OCI-LY7 (cell line): ENCODE measurements around the gene CACNG8. TPM values are rescaled to one million over a fixed set of nuclear protein-coding genes. Genes with fewer than 3 reads are reported as not detected.

ENCODE experiments used
- BruUV-seq: library from RNA; stranded (reverse); fragments of 400-500 nt; replicated peaks from 2 replicates; lab custom pipeline; 2021; lab: Mats Ljungman, UMichigan
- CTCF ChIA-PET: fragments of 300-600 bp; sonication (Branson Sonifier 250); formaldehyde crosslinking; loops from one replicate; lab custom pipeline; 2022; ENCODE audit warnings: antibody characterized with exemption; ENCODE audit not compliant: unreplicated experiment; lab: Charles Lee
- POLR2A ChIA-PET: fragments of 300-600 bp; sonication (Branson Sonifier 250); formaldehyde crosslinking; loops from one replicate; lab custom pipeline; 2022; ENCODE audit warnings: antibody characterized with exemption; lab: Charles Lee
- DNase-seq: peaks from one replicate; pipeline ENCODE4 v3.0.0-alpha.2; 2015; ENCODE audit warnings: low spot score
- H2AFZ ChIP-seq: fragments of 200-600 bp; sonication (generic), shearing (Covaris generic); 2 replicates; pipeline ENCODE4 v1.6.1; 2014; ENCODE audit warnings: mild to moderate bottlenecking, antibody characterized with exemption, low read length, moderate library complexity
- H3K27ac ChIP-seq: fragments of 200-600 bp; sonication (generic); 2 replicates; pipeline ENCODE4 v1.5.1; 2014; ENCODE audit warnings: mixed run types, low read depth, mild to moderate bottlenecking, moderate library complexity, low read length, inconsistent platforms; ENCODE audit not compliant: poor library complexity, severe bottlenecking
- H3K36me3 ChIP-seq: fragments of 200-600 bp; sonication (generic); 2 replicates; pipeline ENCODE4 v1.6.1; 2014; ENCODE audit warnings: mild to moderate bottlenecking, antibody characterized with exemption, low read length, moderate library complexity, mixed read lengths; ENCODE audit not compliant: insufficient read depth
- H3K4me1 ChIP-seq: fragments of 200-600 bp; sonication (generic); 2 replicates; pipeline ENCODE4 v1.5.1; 2014; ENCODE audit warnings: mild to moderate bottlenecking, low read length; ENCODE audit not compliant: insufficient read depth, poor library complexity, severe bottlenecking
- H3K4me2 ChIP-seq: fragments of 200-600 bp; sonication (generic); 2 replicates; pipeline ENCODE4 v1.6.1; 2014; ENCODE audit warnings: mild to moderate bottlenecking, low read length
- H3K4me3 ChIP-seq: fragments of 200-600 bp; sonication (generic); 2 replicates; pipeline ENCODE4 v1.5.1; 2014; ENCODE audit warnings: mild to moderate bottlenecking, low read depth, low read length; ENCODE audit not compliant: poor library complexity, severe bottlenecking
- H3K79me2 ChIP-seq: fragments of 200-600 bp; sonication (generic); 2 replicates; pipeline ENCODE4 v1.6.1; 2016; ENCODE audit warnings: low read depth, mild to moderate bottlenecking, low read length, moderate library complexity, mixed read lengths; ENCODE audit not compliant: insufficient read depth
- H3K9me2 ChIP-seq: fragments of 200-600 bp; sonication (generic); 2 replicates; pipeline ENCODE4 v1.6.1; 2016; ENCODE audit warnings: mild to moderate bottlenecking, low read length, mixed read lengths; ENCODE audit not compliant: insufficient read depth
- H3K9me3 ChIP-seq: fragments of 200-600 bp; sonication (generic); 2 replicates; pipeline ENCODE4 v1.6.1; 2014; ENCODE audit warnings: mild to moderate bottlenecking, mixed run types, low read length, mixed read lengths
- H4K20me1 ChIP-seq: fragments of 200-600 bp; sonication (generic); 2 replicates; pipeline ENCODE4 v1.6.1; 2014; ENCODE audit warnings: mild to moderate bottlenecking, antibody characterized with exemption, low read length, moderate library complexity, mixed read lengths; ENCODE audit not compliant: insufficient read depth
- CTCF ChIP-seq: fragments of 200-600 bp; sonication (generic); conservative IDR thresholded peaks from 2 replicates; pipeline ENCODE4 v1.5.1; 2014; ENCODE audit warnings: mild to moderate bottlenecking, antibody characterized with exemption, low read length, moderate library complexity, mixed read lengths
- EZH2phosphoT487 ChIP-seq: fragments of 200-600 bp; sonication (generic); IDR thresholded peaks from 2 replicates; pipeline ENCODE4 v1.6.1; 2018; ENCODE audit warnings: low read depth, borderline replicate concordance, mild to moderate bottlenecking, mixed run types, antibody characterized with exemption, low read length, moderate library complexity, mixed read lengths
- intact Hi-C: fragments of 100-400 bp; cut with micrococcal nuclease; formaldehyde crosslinking; loops from one replicate; pipeline ENCODE4 v1.10.0; 2022; ENCODE audit not compliant: unreplicated experiment
- total RNA-seq, 2 experiments: library from RNA; depleted of rRNA in 1 of 2; stranded (reverse); fragments of >200 nt in 1 of 2; shearing (Covaris generic) in 1 of 2; gene quantifications; 2 replicates each; pipeline ENCODE4 v1.2.3, GENCODE V29; 2014 to 2022

Gene CACNG8
- total RNA-seq, 2 experiments from 2014 or later: not detected

GRCh38 chr19:53969366-53969765, 6.6 kb downstream of the CACNG8 start:
- no peaks in the 10 kb centered on the region for H3K4me1 ChIP-seq
- no peak for TF ChIP-seq EZH2phosphoT487
- no peak for TF ChIP-seq CTCF
- H3K79me2 ChIP-seq: no peaks in the 10 kb centered on the region
- H3K4me2 ChIP-seq: no peak overlapping the region
- ChIA-PET CTCF (no interaction called here), POLR2A (no interaction called here)
- BruUV-seq: no TSS peak
- H3K36me3 ChIP-seq: no peaks in the 10 kb centered on the region
- no peaks in the 10 kb centered on the region for H3K9me2 ChIP-seq
- no peak overlapping the region for H3K4me3 ChIP-seq
- intact Hi-C loops: no loop called here
- H3K27ac ChIP-seq: no peak overlapping the region
- H3K9me3 ChIP-seq: no peaks in the 10 kb centered on the region
- no peak overlapping the region for H2AFZ ChIP-seq
- no peaks in the 10 kb centered on the region for H4K20me1 ChIP-seq
- no peak for DNase-seq

- no peak for DNase-seq
- no peaks in the 10 kb centered on the region for H3K9me2 ChIP-seq
- H4K20me1 ChIP-seq: no peaks in the 10 kb centered on the region
- TF ChIP-seq EZH2phosphoT487: no peak
- TF ChIP-seq CTCF: no peak
- intact Hi-C loops: no loop called here
- no peak overlapping the region for H2AFZ ChIP-seq
- no peaks in the 10 kb centered on the region for H3K36me3 ChIP-seq
- POLR2A ChIA-PET: no interaction called here
- no peaks in the 10 kb centered on the region for H3K9me3 ChIP-seq
- H3K4me1 ChIP-seq: no peaks in the 10 kb centered on the region
- no peak overlapping the region for H3K27ac ChIP-seq
- no peak overlapping the region for H3K4me3 ChIP-seq
- H3K4me2 ChIP-seq: no peak overlapping the region
- H3K79me2 ChIP-seq: no peaks in the 10 kb centered on the region
- CTCF ChIA-PET: no interaction called here
- no TSS peak for BruUV-seq
Measured at GRCh38 chr19:53971673-53972072, 8.9 kb downstream of the CACNG8 start.

DNA sequence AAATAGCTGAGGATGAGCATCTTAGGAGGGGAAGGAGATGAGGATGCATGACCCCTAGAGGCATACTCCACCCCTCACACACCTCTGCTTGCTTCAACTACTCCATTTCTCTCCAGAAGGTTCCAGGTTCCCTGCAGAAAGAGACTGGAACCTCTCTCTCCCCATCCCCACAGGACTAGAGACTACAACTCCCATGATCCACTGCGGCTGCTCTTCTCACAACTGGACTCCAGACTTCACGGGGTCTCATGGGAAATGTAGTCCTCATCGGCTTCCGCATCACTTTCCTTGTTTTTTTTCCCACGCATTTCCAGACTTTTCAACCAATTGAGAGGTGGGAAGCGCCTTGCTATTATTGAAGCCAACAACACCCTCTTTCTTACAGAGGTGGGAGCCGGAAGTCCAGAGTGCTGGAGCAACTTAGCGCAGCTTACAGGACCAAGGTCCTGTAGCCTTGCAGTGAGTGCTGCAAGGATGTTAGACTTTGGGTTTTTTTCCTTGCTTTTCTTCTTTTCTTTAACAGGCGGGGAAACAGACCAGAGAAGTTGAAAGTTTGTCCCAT, 14.8 kb downstream of the CACNG8 start:
- Histone ChIP-seq H3K79me2 (no peaks in the 10 kb centered on the region), H3K4me3 (no peak overlapping the region), H3K4me2 (no peak overlapping the region), H3K27ac (no peak overlapping the region), H3K9me2 (no peaks in the 10 kb centered on the region), H3K4me1 (peaks cover 4% of the 10 kb centered on the region), H2AFZ (peak overlapping the region; percentile 82), H4K20me1 (no peaks in the 10 kb centered on the region), H3K36me3 (no peaks in the 10 kb centered on the region), H3K9me3 (no peaks in the 10 kb centered on the region)
- BruUV-seq: no TSS peak
- CTCF ChIA-PET: no interaction called here
- TF ChIP-seq EZH2phosphoT487: no peak
- no peak for TF ChIP-seq CTCF
- peak; percentile 84 for DNase-seq
- POLR2A ChIA-PET: no interaction called here
- intact Hi-C loops: no loop called here
